KMS-11 (cell line): ENCODE measurements around the gene STEAP1B.
A peak's percentile ranks its signal among the peaks of the same experiment; 100 is the strongest.

Experiments
- H2AFZ ChIP-seq: fragments of 200-600 bp; sonication (generic); 2 replicates; pipeline ENCODE4 v1.6.1; 2016; ENCODE audit warnings: antibody characterized with exemption, mixed run types, low read depth
- H3K27ac ChIP-seq: fragments of 200-600 bp; sonication (generic); 2 replicates; pipeline ENCODE4 v1.6.1; 2016; ENCODE audit warnings: mild to moderate bottlenecking, mixed run types
- H3K27me3 ChIP-seq: fragments of 200-600 bp; sonication (generic); 2 replicates; pipeline ENCODE4 v1.6.1; 2017; ENCODE audit warnings: mild to moderate bottlenecking, low read depth, mixed run types, moderate library complexity; ENCODE audit not compliant: insufficient read depth
- H3K36me3 ChIP-seq: fragments of 200-600 bp; sonication (generic); 2 replicates; pipeline ENCODE4 v1.6.1; 2017; ENCODE audit warnings: mild to moderate bottlenecking, mixed run types; ENCODE audit not compliant: insufficient read depth
- H3K4me1 ChIP-seq: fragments of 200-600 bp; sonication (generic); 2 replicates; pipeline ENCODE4 v1.6.1; 2016; ENCODE audit warnings: mild to moderate bottlenecking, low read depth, mixed run types; ENCODE audit not compliant: poor library complexity, severe bottlenecking
- H3K4me2 ChIP-seq: fragments of 200-600 bp; sonication (generic); 2 replicates; pipeline ENCODE4 v1.7.0; 2016; ENCODE audit warnings: mild to moderate bottlenecking, mixed run types
- H3K4me3 ChIP-seq: fragments of 200-600 bp; sonication (generic); IDR thresholded peaks from 2 replicates; pipeline ENCODE4 v1.6.1; 2017; ENCODE audit warnings: low read depth, low read length, mixed read lengths; ENCODE audit not compliant: insufficient read depth
- H3K79me2 ChIP-seq: fragments of 200-600 bp; sonication (generic); 2 replicates; pipeline ENCODE4 v1.6.1; 2016; ENCODE audit warnings: low read depth, mixed run types; ENCODE audit not compliant: insufficient read depth
- H3K9ac ChIP-seq: fragments of 200-600 bp; sonication (generic); 2 replicates; pipeline ENCODE4 v1.6.1; 2016; ENCODE audit warnings: mild to moderate bottlenecking, mixed run types
- H4K20me1 ChIP-seq: fragments of 200-600 bp; sonication (generic); 2 replicates; pipeline ENCODE4 v1.6.1; 2016; ENCODE audit warnings: mild to moderate bottlenecking, mixed run types; ENCODE audit not compliant: insufficient read depth
- CTCF ChIP-seq: fragments of 200-600 bp; sonication (generic); conservative IDR thresholded peaks from 2 replicates; pipeline ENCODE4 v1.6.1; 2017; ENCODE audit warnings: low read depth, mild to moderate bottlenecking, antibody characterized with exemption, low read length, moderate library complexity, mixed read lengths

STEAP1B gene

GRCh38 chr7:22487978-22488642 is 11.9 kb downstream of the STEAP1B start:
- no peak for TF ChIP-seq CTCF
- Histone ChIP-seq H3K27ac (peak overlapping the region; percentile 83), H3K79me2 (no peaks in the 10 kb centered on the region), H3K27me3 (no peaks in the 10 kb centered on the region), H3K4me3 (no peak overlapping the region), H2AFZ (peak overlapping the region; percentile 61), H3K4me2 (peak overlapping the region; percentile 65), H3K36me3 (no peaks in the 10 kb centered on the region), H4K20me1 (no peaks in the 10 kb centered on the region), H3K4me1 (peaks cover 47% of the 10 kb centered on the region), H3K9ac (peak overlapping the region; percentile 47; the same call in 1 of the 2 replicates)

GRCh38 chr7:22486597-22486996 is 13.4 kb downstream of the STEAP1B start:
- Histone ChIP-seq H4K20me1 (no peaks in the 10 kb centered on the region), H3K36me3 (no peaks in the 10 kb centered on the region), H3K4me1 (peaks cover 47% of the 10 kb centered on the region), H3K27ac (no peak overlapping the region), H3K27me3 (no peaks in the 10 kb centered on the region), H3K9ac (no peak overlapping the region), H3K4me2 (peak overlapping the region; percentile 65), H2AFZ (peak overlapping the region; percentile 36; the same call in 1 of the 2 replicates), H3K4me3 (no peak overlapping the region), H3K79me2 (no peaks in the 10 kb centered on the region)
- TF ChIP-seq CTCF, result no peak

GRCh38 chr7:22485189-22485588 is 14.8 kb downstream of the STEAP1B start:
- no peak overlapping the region for H3K4me3 ChIP-seq
- H3K4me1 ChIP-seq, result peaks cover 47% of the 10 kb centered on the region
- H3K27me3 ChIP-seq, result no peaks in the 10 kb centered on the region
- no peak overlapping the region for H3K4me2 ChIP-seq
- H3K9ac ChIP-seq, result no peak overlapping the region
- H3K36me3 ChIP-seq, result no peaks in the 10 kb centered on the region
- H4K20me1 ChIP-seq, result no peaks in the 10 kb centered on the region
- H2AFZ ChIP-seq, result no peak overlapping the region
- H3K79me2 ChIP-seq, result no peaks in the 10 kb centered on the region
- no peak for TF ChIP-seq CTCF
- H3K27ac ChIP-seq, result no peak overlapping the region

GRCh38 chr7:22482503-22482902 is 17.5 kb downstream of the STEAP1B start:
- no peaks in the 10 kb centered on the region for H3K79me2 ChIP-seq
- TF ChIP-seq CTCF, result no peak
- peaks cover 29% of the 10 kb centered on the region for H3K4me1 ChIP-seq
- H3K36me3 ChIP-seq, result no peaks in the 10 kb centered on the region
- no peak overlapping the region for H3K4me3 ChIP-seq
- H3K9ac ChIP-seq, result no peak overlapping the region
- no peak overlapping the region for H2AFZ ChIP-seq
- H3K27me3 ChIP-seq, result no peaks in the 10 kb centered on the region
- no peak overlapping the region for H3K4me2 ChIP-seq
- no peaks in the 10 kb centered on the region for H4K20me1 ChIP-seq
- H3K27ac ChIP-seq, result no peak overlapping the region
